CD4-positive, alpha-beta memory T cell (primary cell): Measurements from ENCODE around the gene OIT3. TPM values are rescaled to one million over a fixed set of nuclear protein-coding genes. Genes with fewer than 3 reads are reported as not detected.

Source experiments
- polyA plus RNA-seq, 2 donors: library from polyadenylated mRNA; unstranded; fragments of 300-500 nt; fragmentation: Illumina TruSeq; gene quantifications; one replicate each; pipeline ENCODE4 v1.2.3, GENCODE V29; 2021
- total RNA-seq, 2 experiments: library from RNA; stranded (reverse); gene quantifications; one replicate each; pipeline ENCODE4 v1.2.3, GENCODE V29; 2021

The OIT3 gene
- total and polyA plus RNA-seq, 4 experiments from 2014 or later = 0.20 TPM; not detected in 3

Other genes with a start within 250 kb of the OIT3 start
- gene MCU, start 201.6 kb upstream of the OIT3 start, total RNA-seq = 10 to 100 TPM; 12.1 to 16.4 TPM
- 10 to 100 TPM in 1 of 2 donors, 1 to 10 TPM in 1; 8.8 to 11.1 TPM for gene MCU, start 201.6 kb upstream of the OIT3 start, polyA plus RNA-seq
- not detected for gene PLA2G12B, start 61.1 kb downstream of the OIT3 start, total RNA-seq
- gene PLA2G12B, start 61.1 kb downstream of the OIT3 start, polyA plus RNA-seq = not detected
- 10 to 100 TPM; 17.8 to 18.6 TPM for gene P4HA1, start 203.1 kb downstream of the OIT3 start, total RNA-seq
- gene P4HA1, start 203.1 kb downstream of the OIT3 start, polyA plus RNA-seq = 10 to 100 TPM; 22.9 to 41.4 TPM
- gene NUDT13, start 216.7 kb downstream of the OIT3 start, total RNA-seq = 1 to 10 TPM; 2.5 to 2.9 TPM
- gene NUDT13, start 216.7 kb downstream of the OIT3 start, polyA plus RNA-seq = 1 to 10 TPM; 1.4 to 1.6 TPM